Stimulated activated CD8-positive, alpha-beta memory T cell treated with anti-CD3 and anti-CD28 coated beads, Interleukin-4, amount 100 ng/mL, for 1 hour (primary cell): ENCODE data around the gene FAM168A.
"Not testable (repeated sequence)": the region's sequence is repeated elsewhere in the genome, so short reads cannot be mapped to it uniquely, and the experiment has no call there.

Experiments used
- DNase-seq, 2 donors: peaks; one replicate each; pipeline ENCODE4 v3.0.0-alpha.2; 2020; ENCODE audit warnings: low read depth in 2 of 2, low spot score in 1 of 2

Gene FAM168A

GRCh38 chr11:73597336-73597955 lies 466 bp downstream of the FAM168A start:
- DNase-seq, result no peak

DNA sequence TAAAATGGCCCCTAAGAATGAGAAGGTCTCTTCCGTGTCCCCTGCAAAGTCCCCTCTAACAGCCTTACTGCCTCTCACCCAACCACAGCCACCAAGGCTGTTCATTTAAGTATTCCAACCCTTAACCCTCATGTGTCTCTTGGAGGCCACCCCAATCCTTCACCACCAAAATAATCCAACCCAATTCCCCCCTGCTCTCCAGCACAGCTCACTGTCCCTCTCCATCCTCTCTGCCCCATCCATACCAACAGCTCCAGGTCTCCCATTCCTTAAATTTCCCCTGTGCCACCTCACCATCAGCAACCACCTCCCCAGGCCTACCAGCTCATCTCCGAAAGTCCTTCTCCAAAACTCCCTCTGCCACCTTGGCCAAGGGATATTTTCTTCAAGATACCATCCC lies 1.4 kb downstream of the FAM168A start:
- no peak for DNase-seq

DNA sequence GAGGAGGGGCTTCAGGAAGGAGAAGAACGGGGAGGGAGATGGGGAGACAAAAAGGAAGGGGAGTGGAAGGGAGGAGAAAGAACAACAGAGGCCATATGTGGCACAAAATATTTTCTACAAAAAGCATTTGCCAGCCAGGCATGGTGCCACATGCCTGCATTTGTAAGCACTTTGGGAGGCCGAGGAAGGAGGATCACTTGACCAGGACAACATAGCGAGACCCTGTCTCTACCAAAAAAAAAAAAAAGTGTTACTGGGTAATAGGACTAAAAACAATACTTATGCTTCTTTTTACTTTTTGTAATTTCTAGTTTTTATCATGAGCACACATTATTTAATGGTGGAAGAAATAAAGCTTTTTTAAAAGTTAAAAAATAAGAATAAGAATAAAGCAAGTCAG lies 5.3 kb downstream of the FAM168A start:
- DNase-seq, result no peak

DNA sequence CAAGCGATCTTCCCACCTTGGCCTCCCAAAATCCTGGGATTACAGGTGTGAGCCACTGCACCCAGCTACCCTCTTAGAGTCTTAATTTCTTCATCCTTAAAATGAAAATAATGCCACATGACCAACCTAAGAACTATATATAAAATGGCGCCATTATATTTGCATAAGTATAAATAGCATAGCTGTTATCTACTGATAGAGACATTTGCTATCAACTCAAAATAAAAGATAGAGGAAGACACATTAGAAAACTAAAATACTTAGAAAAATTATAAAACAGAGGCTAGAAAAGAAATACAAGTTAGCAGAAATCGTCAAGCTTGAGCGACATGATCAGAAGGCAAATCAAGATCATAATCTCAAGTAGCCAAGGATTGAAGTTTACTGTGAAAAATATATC lies 6.2 kb downstream of the FAM168A start:
- no peak for DNase-seq

DNA sequence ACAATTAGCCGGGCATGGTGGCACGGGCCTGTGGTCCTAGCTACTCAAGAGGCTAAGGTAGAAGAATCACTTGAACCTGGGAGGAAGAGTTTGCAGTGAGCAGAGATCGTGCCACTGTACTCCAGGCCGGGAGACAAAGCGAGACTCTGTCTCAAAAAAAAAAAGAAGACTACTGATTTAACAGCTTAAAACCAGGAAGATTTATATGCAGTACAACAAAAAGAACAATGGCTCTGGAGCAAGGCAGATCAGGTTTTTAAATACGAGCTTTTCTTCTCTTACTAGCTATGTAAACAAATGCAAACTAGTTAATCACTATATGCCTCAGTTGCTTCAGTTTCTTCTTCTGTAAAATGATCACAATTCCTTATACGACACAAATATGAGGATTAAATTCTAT lies 6.9 kb downstream of the FAM168A start:
- DNase-seq, result no peak

DNA sequence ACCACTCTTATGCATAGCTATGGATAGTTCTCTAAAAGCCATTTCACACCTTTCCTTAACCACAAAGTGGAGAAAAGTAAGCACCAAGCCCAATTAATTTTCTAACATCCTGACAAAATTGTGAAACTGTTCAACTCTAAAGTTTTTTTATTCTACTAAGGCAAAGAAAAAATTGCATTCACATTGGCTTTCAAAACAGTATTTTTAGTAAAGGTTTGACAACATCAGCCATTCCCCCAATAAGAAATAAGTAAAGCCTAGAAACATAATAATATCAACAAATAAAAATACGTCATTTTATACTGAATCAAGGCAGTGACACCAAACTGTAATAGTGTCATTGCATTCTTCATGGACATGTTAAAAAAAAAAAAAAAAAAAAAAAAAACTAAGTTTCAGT lies 11.1 kb downstream of the FAM168A start:
- DNase-seq, result no peak

DNA sequence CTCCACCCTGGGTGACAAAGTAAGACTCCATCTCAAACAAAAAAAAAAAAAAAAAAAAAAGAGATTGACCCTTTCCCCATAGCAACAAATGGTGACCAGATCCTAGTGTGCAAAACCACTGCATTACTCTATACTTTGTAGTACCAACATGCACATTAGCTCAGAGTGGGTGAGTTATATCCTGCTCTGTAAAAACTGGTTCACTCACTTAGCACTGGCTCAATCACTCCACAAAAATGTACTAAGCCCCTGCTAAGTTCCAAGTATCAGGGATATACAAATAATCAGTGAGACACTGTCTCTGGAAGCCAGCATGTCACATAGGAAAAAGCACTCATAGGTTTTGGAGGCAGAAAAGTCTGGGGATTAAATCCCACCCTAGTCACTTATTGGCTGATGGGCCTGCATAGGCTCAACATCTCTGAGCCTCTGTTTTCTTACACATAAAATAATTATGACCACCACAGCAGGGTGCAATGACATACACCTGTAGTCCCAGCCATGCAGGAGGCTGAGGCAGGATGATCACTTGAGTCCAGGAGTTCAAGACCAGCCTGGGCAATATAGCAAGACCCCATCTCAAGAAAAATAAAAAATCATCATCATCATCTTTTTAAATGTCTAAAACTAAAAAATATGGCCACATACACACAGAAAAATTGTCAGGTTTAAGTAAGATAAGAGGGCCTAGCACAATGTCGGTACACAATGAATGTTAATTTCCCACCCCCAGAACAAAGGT lies 11.9 kb downstream of the FAM168A start:
- no peak for DNase-seq

- DNase-seq, result no peak
Observed at GRCh38 chr11:73584831-73585230, 13.1 kb downstream of the FAM168A start.

DNA sequence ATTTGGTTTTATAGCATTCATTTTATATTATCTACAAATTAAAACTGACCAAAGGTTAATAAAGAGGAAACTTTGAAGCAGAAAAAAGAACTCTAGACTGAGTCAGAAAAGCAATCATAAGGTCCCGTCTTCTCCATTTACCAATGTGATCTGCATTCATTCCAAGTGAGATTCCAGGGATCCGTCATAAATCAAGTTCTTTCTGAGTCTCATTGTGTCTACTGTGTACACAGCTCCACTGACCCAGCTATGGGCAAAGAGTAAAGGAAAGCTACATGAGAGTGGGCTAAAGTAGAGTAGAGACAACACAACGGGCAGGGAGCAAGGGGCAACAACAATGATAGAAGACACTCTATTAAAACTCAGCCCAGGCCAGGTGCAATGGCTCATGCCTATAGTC lies 15.3 kb downstream of the FAM168A start:
- no peak for DNase-seq

GRCh38 chr11:73580749-73581148 lies 17.2 kb downstream of the FAM168A start:
- DNase-seq, result not testable (repeated sequence)

DNA sequence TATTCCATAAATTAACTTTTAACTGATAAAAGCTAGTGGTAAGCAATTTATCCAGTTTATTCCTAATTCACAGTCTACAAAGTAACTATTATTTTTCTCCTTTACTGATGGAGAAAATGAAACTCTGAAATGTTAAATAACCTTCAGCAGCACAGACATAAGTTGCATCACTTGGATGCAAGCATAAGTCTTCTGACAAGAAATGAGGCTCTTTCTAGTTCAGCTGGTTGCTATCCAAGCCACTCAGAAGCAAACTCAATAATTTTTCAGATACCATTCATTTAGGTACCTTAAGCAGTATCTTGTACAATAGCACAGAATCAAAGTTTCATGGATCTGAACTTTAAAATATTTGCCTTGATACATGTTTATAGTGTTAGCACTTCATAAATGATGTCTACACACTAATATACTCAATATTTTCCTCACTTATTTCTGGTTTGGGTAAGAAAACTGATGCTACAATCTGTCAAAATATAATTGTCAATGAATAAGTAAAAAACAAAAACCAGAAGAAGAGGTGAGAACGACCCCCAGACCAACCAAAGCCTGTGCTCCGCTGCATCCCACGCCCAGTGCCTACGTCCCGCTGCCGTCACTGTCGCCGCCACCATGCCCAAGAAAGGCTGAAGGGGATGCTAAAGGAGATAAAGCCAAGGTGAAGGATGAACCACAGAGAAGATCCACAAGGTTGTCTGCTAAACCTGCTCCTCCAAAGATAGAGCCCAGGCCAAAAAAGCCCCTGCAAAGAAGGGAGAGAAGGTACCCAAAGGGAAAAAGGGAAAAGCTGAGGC lies 18.1 kb downstream of the FAM168A start:
- DNase-seq, result no peak

DNA sequence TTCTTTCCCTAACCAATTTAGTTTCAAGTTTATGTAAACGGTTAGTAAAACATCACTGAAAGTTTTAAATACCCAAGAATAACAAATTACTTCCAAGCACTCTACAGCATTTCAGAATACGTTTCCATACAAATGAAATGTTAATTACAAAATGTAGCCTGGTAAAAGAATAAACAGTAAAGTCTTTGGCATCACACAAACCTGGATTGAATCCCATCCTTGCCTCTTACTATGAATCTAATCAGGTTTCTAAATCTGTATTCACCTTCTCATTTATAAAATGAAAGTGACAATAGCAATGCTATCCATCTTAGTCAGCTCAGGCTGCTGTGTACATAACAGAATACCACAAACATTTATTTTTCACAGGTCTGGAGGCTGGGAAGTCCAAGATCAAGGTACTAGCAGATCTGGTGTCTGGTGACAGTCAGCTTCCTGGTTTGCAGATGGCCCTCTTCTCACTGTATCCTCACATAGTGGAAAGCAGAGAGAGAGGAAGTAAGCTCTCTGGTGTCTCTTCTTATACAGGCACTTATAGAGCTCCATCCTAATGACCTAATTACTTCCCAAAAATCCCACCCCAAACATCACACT lies 19.2 kb downstream of the FAM168A start:
- no peak for DNase-seq

DNA sequence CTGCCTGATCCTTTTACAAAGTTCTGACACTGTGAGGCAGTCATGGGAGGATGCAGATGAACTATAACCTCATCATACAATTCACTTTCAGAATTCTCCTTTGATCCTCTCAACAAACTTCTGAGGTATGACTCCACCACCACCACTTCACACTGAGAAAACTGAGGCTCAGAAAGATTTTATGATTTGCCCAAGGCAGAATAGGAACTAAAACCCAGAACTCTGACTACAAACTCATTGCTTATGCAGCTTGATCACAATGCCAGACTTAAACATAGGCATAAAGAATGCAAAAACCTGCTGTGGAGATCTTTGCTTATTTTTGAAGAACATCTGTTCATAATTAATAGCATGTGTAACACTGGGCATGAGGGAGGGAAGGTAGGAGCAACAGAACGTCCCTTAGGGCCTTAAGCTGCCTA lies 20.4 kb downstream of the FAM168A start:
- no peak for DNase-seq

DNA sequence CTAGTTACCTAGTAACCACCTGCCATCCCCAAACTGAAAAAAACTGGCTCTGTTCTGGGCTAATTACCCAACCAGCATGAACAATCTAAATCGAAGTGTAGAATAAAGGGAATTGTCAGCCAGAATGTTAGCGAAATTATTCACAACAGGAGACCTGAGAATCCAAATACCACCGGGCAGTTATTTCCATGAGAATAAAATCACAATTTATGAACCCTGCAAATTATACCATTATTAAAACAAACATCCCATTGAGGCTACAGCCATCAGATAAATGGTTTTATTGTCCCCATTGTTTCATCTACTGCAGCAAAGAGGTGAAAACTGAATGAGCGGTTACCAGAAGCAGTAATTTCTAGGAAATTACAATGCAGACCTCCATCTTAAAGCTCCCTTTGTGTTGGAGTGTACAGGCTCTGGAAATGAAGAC lies 21.7 kb downstream of the FAM168A start:
- DNase-seq, result no peak

DNA sequence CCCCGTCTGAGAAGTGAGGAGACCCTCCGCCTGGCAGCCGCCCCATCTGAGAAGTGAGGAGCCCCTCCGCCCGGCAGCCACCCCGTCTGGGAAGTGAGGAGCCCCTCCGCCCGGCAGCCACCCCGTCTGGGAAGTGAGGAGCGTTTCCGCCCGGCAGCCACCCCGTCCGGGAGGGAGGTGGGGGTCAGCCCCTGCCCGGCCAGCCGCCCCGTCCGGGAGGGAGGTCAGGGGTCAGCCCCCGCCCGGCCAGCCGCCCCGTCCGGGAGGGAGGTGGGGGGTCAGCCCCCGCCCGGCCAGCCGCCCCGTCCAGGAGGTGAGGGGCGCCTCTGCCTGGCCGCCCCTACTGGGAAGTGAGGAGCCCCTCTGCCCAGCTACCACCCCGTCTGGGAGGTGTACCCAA lies 25.9 kb downstream of the FAM168A start:
- DNase-seq, result not testable (repeated sequence)

GRCh38 chr11:73570415-73571114 lies 27.3 kb downstream of the FAM168A start:
- DNase-seq, result no peak

DNA sequence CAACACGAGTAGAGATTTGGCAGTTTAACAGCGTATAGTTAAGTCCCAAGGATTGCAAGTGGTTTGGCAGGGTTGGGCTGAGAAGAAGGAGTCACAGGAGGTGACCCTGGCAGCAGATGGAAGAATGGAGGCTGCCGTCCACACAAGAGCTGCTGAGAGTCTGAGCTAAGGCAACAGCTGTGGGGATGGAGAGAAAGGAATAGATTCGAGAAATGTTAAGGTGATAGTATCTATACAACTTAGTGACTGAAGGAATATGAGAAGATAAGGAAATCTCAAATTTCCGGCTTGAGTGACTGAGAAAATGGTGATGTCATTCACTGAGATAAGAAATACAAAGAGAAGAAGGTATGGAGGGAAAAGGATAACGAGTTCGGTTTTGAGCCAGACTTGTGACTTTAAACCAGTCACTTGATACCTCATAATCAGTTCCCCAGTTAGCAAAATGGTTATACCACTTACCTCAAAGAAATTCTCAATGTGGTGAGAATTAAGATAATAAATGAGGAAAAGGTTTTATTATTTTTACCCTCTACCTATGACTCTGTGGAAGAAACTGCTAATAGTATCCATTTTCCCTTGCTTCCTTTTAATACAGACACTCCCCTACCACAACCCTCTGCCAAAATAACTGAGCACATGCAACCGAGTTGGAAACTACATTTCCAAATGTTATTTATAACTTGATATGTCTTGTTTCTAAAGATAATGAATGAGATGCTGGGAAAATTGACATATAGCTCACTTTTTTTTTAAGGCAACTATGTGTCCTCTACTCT lies 30.7 kb downstream of the FAM168A start:
- no peak for DNase-seq

GRCh38 chr11:73566422-73566821 lies 31.5 kb downstream of the FAM168A start:
- DNase-seq, result no peak

DNA sequence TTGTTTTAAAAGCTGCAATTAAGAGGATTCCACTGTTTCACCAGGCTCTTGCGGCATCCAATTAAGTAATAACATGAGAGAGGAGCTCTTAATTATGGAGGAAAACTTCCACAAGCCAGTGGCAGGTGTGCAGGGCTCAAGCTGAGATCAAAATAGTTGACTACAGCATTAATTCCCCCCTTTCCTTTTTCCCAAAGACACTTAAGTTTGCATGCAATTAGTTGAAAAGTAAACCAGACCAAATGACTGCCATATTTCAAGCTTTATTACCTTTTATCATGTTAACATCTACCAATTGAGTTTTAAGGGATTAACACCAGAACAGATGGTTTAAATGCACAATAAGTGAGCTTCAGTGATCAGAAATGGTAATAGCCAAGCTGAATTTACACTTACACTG lies 32.1 kb downstream of the FAM168A start:
- DNase-seq, result no peak

GRCh38 chr11:73564903-73565302 lies 33.0 kb downstream of the FAM168A start:
- DNase-seq, result no peak
